ENCODE results near the gene ACAD10. TPM values are rescaled to one million over a fixed set of nuclear protein-coding genes. Genes with fewer than 3 reads are reported as not detected.
"Not testable (repeated sequence)": the region's sequence is repeated elsewhere in the genome, so short reads cannot be mapped to it uniquely, and the experiment has no call there.

Gene ACAD10
- total RNA-seq, 1 donor from 2014 or later = 29.5 TPM

- no peak for DNase-seq (ENCODE audit: extremely low spot score, unreplicated experiment)
- no peaks in the 10 kb centered on the region for H3K9me3 Mint-ChIP-seq (ENCODE audit: unreplicated experiment)
- H3K4me3 Mint-ChIP-seq (ENCODE audit: unreplicated experiment) = no peak overlapping the region
- H3K36me3 Mint-ChIP-seq (ENCODE audit: unreplicated experiment) = peaks cover 12% of the 10 kb centered on the region
- no peak overlapping the region for H3K27ac Mint-ChIP-seq (ENCODE audit: unreplicated experiment)
- H3K27me3 Mint-ChIP-seq (ENCODE audit: unreplicated experiment) = no peaks in the 10 kb centered on the region
- no peaks in the 10 kb centered on the region for H3K4me1 Mint-ChIP-seq (ENCODE audit: unreplicated experiment)
- no peak for TF ChIP-seq CTCF (IDR thresholded peaks at IDR 0.05)
These were observed 34.6 kb downstream of the ACAD10 start for GRCh38 chr12:111720457-111720856.

DNA sequence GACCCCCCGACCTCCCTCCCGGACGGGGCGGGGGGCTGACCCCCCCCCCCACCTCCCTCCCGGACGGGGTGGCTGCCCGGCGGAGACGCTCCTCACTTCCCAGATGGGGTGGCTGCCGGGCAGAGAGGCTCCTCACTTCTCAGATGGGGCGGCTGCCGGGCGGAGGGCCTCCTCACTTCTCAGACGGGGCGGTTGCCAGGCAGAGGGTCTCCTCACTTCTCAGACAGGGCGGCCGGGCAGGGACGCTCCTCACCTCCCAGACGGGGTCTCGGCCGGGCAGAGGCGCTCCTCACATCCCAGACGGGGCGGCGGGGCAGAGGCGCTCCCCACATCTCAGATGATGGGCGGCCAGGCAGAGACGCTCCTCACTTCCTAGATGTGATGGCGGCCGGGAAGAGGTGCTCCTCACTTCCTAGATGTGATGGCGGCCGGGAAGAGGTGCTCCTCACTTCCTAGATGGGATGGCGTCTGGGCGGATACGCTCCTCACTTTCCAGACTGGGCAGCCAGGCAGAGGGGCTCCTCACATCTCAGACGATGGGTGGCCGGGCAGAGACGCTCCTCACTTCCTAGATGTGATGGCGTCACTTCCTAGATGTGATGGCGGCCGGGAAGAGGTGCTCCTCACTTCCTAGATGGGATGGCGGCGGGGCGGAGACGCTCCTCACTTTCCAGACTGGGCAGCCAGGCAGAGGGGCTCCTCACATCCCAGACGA is 38.0 kb downstream of the ACAD10 start:
- H3K36me3 Mint-ChIP-seq (ENCODE audit: unreplicated experiment) = peaks cover 13% of the 10 kb centered on the region
- not testable (repeated sequence) for H3K27ac Mint-ChIP-seq (ENCODE audit: unreplicated experiment); H3K4me3 Mint-ChIP-seq (ENCODE audit: unreplicated experiment); H3K27me3 Mint-ChIP-seq (ENCODE audit: unreplicated experiment); H3K9me3 Mint-ChIP-seq (ENCODE audit: unreplicated experiment); H3K4me1 Mint-ChIP-seq (ENCODE audit: unreplicated experiment); DNase-seq (ENCODE audit: extremely low spot score, unreplicated experiment)

- no peak for DNase-seq (ENCODE audit: extremely low spot score, unreplicated experiment)
- Mint-ChIP-seq H3K4me1 (ENCODE audit: unreplicated experiment) (no peaks in the 10 kb centered on the region), H3K4me3 (ENCODE audit: unreplicated experiment) (no peak overlapping the region), H3K27ac (ENCODE audit: unreplicated experiment) (no peak overlapping the region), H3K9me3 (ENCODE audit: unreplicated experiment) (no peaks in the 10 kb centered on the region), H3K27me3 (ENCODE audit: unreplicated experiment) (no peaks in the 10 kb centered on the region), H3K36me3 (ENCODE audit: unreplicated experiment) (peaks cover 21% of the 10 kb centered on the region)
- no peak for TF ChIP-seq CTCF (IDR thresholded peaks at IDR 0.05)
These were observed 42.9 kb downstream of the ACAD10 start for GRCh38 chr12:111728795-111729194.

- Mint-ChIP-seq H3K27me3 (ENCODE audit: unreplicated experiment) (no peaks in the 10 kb centered on the region), H3K27ac (ENCODE audit: unreplicated experiment) (no peak overlapping the region), H3K36me3 (ENCODE audit: unreplicated experiment) (peaks cover 24% of the 10 kb centered on the region), H3K4me1 (ENCODE audit: unreplicated experiment) (no peaks in the 10 kb centered on the region), H3K9me3 (ENCODE audit: unreplicated experiment) (no peaks in the 10 kb centered on the region), H3K4me3 (ENCODE audit: unreplicated experiment) (no peak overlapping the region)
- no peak for DNase-seq (ENCODE audit: extremely low spot score, unreplicated experiment)
- no peak for TF ChIP-seq CTCF (IDR thresholded peaks at IDR 0.05)
These were observed 44.6 kb downstream of the ACAD10 start for GRCh38 chr12:111730420-111730819.

DNA sequence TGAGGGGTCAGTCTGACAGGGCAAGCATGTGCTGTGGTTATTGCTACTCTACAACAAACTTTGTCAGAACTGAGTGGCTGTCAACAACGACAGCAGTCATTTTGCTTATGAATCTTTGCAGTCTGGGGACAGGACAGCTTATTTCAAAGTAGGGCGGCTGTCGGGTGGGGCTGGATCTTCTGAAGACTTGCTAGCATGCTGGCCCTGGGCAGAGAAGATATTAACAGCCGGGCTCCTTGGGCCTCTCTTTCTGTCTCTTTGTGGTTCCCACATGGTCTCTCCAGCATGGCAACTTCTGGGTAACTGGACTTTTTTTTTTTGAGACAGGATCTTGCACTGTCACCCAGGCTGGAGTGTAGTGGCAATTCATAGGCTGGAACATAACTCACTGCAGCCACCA is 46.9 kb downstream of the ACAD10 start:
- Mint-ChIP-seq H3K27ac (ENCODE audit: unreplicated experiment) (no peak overlapping the region), H3K4me1 (ENCODE audit: unreplicated experiment) (no peaks in the 10 kb centered on the region), H3K9me3 (ENCODE audit: unreplicated experiment) (no peaks in the 10 kb centered on the region), H3K4me3 (ENCODE audit: unreplicated experiment) (no peak overlapping the region), H3K36me3 (ENCODE audit: unreplicated experiment) (peaks cover 32% of the 10 kb centered on the region), H3K27me3 (ENCODE audit: unreplicated experiment) (no peaks in the 10 kb centered on the region)
- no peak for DNase-seq (ENCODE audit: extremely low spot score, unreplicated experiment)
- TF ChIP-seq CTCF (IDR thresholded peaks at IDR 0.05) = no peak
